Endothelial cell (in vitro differentiated cells): ENCODE results near the gene CEP83. TPM values are rescaled to one million over a fixed set of nuclear protein-coding genes. Genes with fewer than 3 reads are reported as not detected.

ENCODE experiments used
- DNase-seq: peaks from one replicate; pipeline ENCODE4 v3.0.0; 2021; ENCODE audit warnings: low spot score
- H3K27ac Mint-ChIP-seq: one replicate; pipeline ENCODE4 v1.8.0; 2021; ENCODE audit warnings: mixed read lengths, inconsistent platforms; ENCODE audit not compliant: unreplicated experiment
- H3K27me3 Mint-ChIP-seq: one replicate; pipeline ENCODE4 v1.8.0; 2021; ENCODE audit warnings: mild to moderate bottlenecking, moderate library complexity, mixed read lengths, inconsistent platforms; ENCODE audit not compliant: unreplicated experiment
- H3K36me3 Mint-ChIP-seq: one replicate; pipeline ENCODE4 v1.8.0; 2021; ENCODE audit warnings: mild to moderate bottlenecking, low read depth, mixed read lengths, inconsistent platforms; ENCODE audit not compliant: unreplicated experiment
- H3K4me1 Mint-ChIP-seq: one replicate; pipeline ENCODE4 v1.8.0; 2021; ENCODE audit warnings: mild to moderate bottlenecking, mixed read lengths, inconsistent platforms; ENCODE audit not compliant: unreplicated experiment
- H3K4me3 Mint-ChIP-seq: one replicate; pipeline ENCODE4 v1.8.0; 2021; ENCODE audit warnings: mild to moderate bottlenecking, mixed read lengths, inconsistent platforms; ENCODE audit not compliant: unreplicated experiment
- H3K9me3 Mint-ChIP-seq: one replicate; pipeline ENCODE4 v1.8.0; 2021; ENCODE audit warnings: mixed read lengths, inconsistent platforms; ENCODE audit not compliant: unreplicated experiment
- CTCF ChIP-seq: fragments of 200-600 bp; sonication (generic); IDR thresholded peaks from one replicate; pipeline ENCODE4 v1.5.0; 2021; ENCODE audit warnings: antibody characterized with exemption; ENCODE audit not compliant: unreplicated experiment
- total RNA-seq: library from RNA; stranded (reverse); fragmentation: NEBNext Ultra II Directional; extraction: Animal tissue kit (Norgen Biotek cat#: 25700); gene quantifications from one replicate; pipeline ENCODE4 v1.2.1, GENCODE V29; 2021; ENCODE audit not compliant: unreplicated experiment

Gene CEP83
- total RNA-seq, 1 donor from 2014 or later: 18.6 TPM

GRCh38 chr12:94297096-94297699, 162.5 kb downstream of the CEP83 start:
- Mint-ChIP-seq H3K27ac (no peak overlapping the region), H3K9me3 (no peaks in the 10 kb centered on the region), H3K4me1 (peaks cover 40% of the 10 kb centered on the region), H3K36me3 (peaks cover 12% of the 10 kb centered on the region), H3K27me3 (peaks cover 6% of the 10 kb centered on the region), H3K4me3 (no peak overlapping the region)
- no peak for DNase-seq
- no peak for TF ChIP-seq CTCF

- no peaks in the 10 kb centered on the region for H3K9me3 Mint-ChIP-seq
- DNase-seq: no peak
- no peaks in the 10 kb centered on the region for H3K36me3 Mint-ChIP-seq
- no peak overlapping the region for H3K27ac Mint-ChIP-seq
- H3K27me3 Mint-ChIP-seq: no peaks in the 10 kb centered on the region
- H3K4me1 Mint-ChIP-seq: peaks cover 13% of the 10 kb centered on the region
- TF ChIP-seq CTCF: no peak
- no peak overlapping the region for H3K4me3 Mint-ChIP-seq
Observed at GRCh38 chr12:94290353-94290752, 169.3 kb downstream of the CEP83 start.

GRCh38 chr12:94289461-94290312, 170.0 kb downstream of the CEP83 start:
- H3K4me1 Mint-ChIP-seq: peaks cover 7% of the 10 kb centered on the region
- H3K4me3 Mint-ChIP-seq: no peak overlapping the region
- no peak overlapping the region for H3K27ac Mint-ChIP-seq
- TF ChIP-seq CTCF: no peak
- no peaks in the 10 kb centered on the region for H3K36me3 Mint-ChIP-seq
- peaks cover 4% of the 10 kb centered on the region for H3K27me3 Mint-ChIP-seq
- no peaks in the 10 kb centered on the region for H3K9me3 Mint-ChIP-seq
- no peak for DNase-seq

GRCh38 chr12:94287245-94287628, 172.4 kb downstream of the CEP83 start:
- Mint-ChIP-seq H3K27ac (no peak overlapping the region), H3K9me3 (no peaks in the 10 kb centered on the region), H3K36me3 (no peaks in the 10 kb centered on the region), H3K27me3 (peaks cover 8% of the 10 kb centered on the region), H3K4me1 (peaks cover 13% of the 10 kb centered on the region), H3K4me3 (no peak overlapping the region)
- DNase-seq: no peak
- TF ChIP-seq CTCF: no peak
